GM12878 (cell line): ENCODE measurements around the gene TSPYL6. TPM values are rescaled to one million over a fixed set of nuclear protein-coding genes. Genes with fewer than 3 reads are reported as not detected.

Experiments
- ATAC-seq: fragments of 200-7000 bp; cut with Tn5 transposase; 3 replicates; pipeline ENCODE4 v1.9.1; 2020; ENCODE audit warnings: mild to moderate bottlenecking, moderate library complexity
- BruUV-seq: library from RNA; stranded (reverse); fragments of 400-500 nt; replicated peaks from 2 replicates; lab custom pipeline; 2021; lab: Mats Ljungman, UMichigan
- CTCF ChIA-PET: fragments of 300-600 bp; sonication (Branson Sonifier 250); formaldehyde crosslinking; extraction: SDS; loops from one replicate; lab custom pipeline; 2021; ENCODE audit warnings: inconsistent platforms; lab: Yijun Ruan, JAX
- POLR2A ChIA-PET: fragments of 350-600 bp; formaldehyde crosslinking; extraction: SDS; loops from one replicate; lab custom pipeline; 2021; ENCODE audit warnings: inconsistent platforms; lab: Charles Lee
- RAD21 ChIA-PET: fragments of 300-600 bp; sonication (Branson Sonifier 250); formaldehyde crosslinking; loops from one replicate; lab custom pipeline; 2023; ENCODE audit warnings: antibody characterized with exemption; ENCODE audit not compliant: unreplicated experiment; lab: Charles Lee
- SMC1A ChIA-PET: fragments of 300-600 bp; sonication (Branson Sonifier 250); formaldehyde crosslinking; loops from one replicate; lab custom pipeline; 2023; ENCODE audit not compliant: unreplicated experiment, uncharacterized antibody; lab: Charles Lee
- DNase-seq: peaks from one replicate; pipeline ENCODE4 v3.0.0-alpha.2; 2011; ENCODE audit warnings: low read depth, low spot score
- FAIRE-seq: peaks from 3 replicates; lab custom pipeline; 2011; peaks lifted over from hg19 to GRCh38; lab: Jason Lieb, UNC
- H2AFZ ChIP-seq: 2 replicates; pipeline ENCODE4 v1.6.0; 2011; ENCODE audit warnings: low read depth, low read length, control low read depth; ENCODE audit not compliant: control insufficient read depth
- H3K27ac ChIP-seq: 2 replicates; pipeline ENCODE4 v1.5.1; 2011; ENCODE audit warnings: control low read depth; ENCODE audit not compliant: control insufficient read depth, insufficient read depth
- H3K27me3 ChIP-seq, 2 experiments: replicated peaks in 1 of 2; 2 replicates each; pipeline versions ENCODE4 v1.6.0 to v1.6.1; 2011; ENCODE audit warnings: low read length in 1 of 2; ENCODE audit not compliant: control insufficient read depth in 2 of 2, insufficient read depth in 2 of 2
- H3K36me3 ChIP-seq, 2 experiments: 2 replicates each; pipeline ENCODE4 v1.5.1; 2011; ENCODE audit warnings: low read length in 1 of 2; ENCODE audit not compliant: control insufficient read depth in 2 of 2, insufficient read depth in 2 of 2
- H3K4me1 ChIP-seq: 2 replicates; pipeline ENCODE4 v1.6.1; 2011; ENCODE audit warnings: mild to moderate bottlenecking, low read length, moderate library complexity, mixed read lengths; ENCODE audit not compliant: control insufficient read depth, insufficient read depth
- H3K4me2 ChIP-seq: 2 replicates; pipeline ENCODE4 v1.6.0; 2011; ENCODE audit warnings: control low read depth; ENCODE audit not compliant: control insufficient read depth, insufficient read depth
- H3K4me3 ChIP-seq: fragments of 200-600 bp; sonication (generic); 2 replicates; pipeline ENCODE4 v1.5.1; 2016
- H3K79me2 ChIP-seq: 2 replicates; pipeline ENCODE4 v1.6.0; 2011; ENCODE audit warnings: low read length; ENCODE audit not compliant: control insufficient read depth, insufficient read depth
- H3K9ac ChIP-seq: 2 replicates; pipeline ENCODE4 v1.8.0; 2011; ENCODE audit warnings: low read length, control low read depth, mixed read lengths; ENCODE audit not compliant: control insufficient read depth, insufficient read depth
- H3K9me3 ChIP-seq: replicated peaks from 3 replicates; pipeline ENCODE4 v1.5.1; 2011; ENCODE audit warnings: mild to moderate bottlenecking, low read length; ENCODE audit not compliant: control insufficient read depth, insufficient read depth
- H4K20me1 ChIP-seq: 2 replicates; pipeline ENCODE4 v1.6.0; 2011; ENCODE audit not compliant: control insufficient read depth, insufficient read depth
- BCL11A ChIP-seq: IDR thresholded peaks from 2 replicates; pipeline ENCODE4 v1.6.1; 2011; ENCODE audit warnings: low read depth, low read length
- BHLHE40 ChIP-seq, 2 experiments: fragments of 450-650 bp in 1 of 2; IDR thresholded peaks; 2 replicates each; pipeline ENCODE4 v1.6.1; 2011 to 2017; ENCODE audit warnings: low read depth in 2 of 2, borderline replicate concordance in 1 of 2, improper control_type of control experiment in 1 of 2, low read length in 1 of 2, mild to moderate bottlenecking in 1 of 2
- BRCA1 ChIP-seq: IDR thresholded peaks from 2 replicates; pipeline ENCODE4 v1.6.1; 2011; ENCODE audit warnings: low read depth, low read length, improper control_type of control experiment
- CHD1 ChIP-seq: IDR thresholded peaks from 2 replicates; pipeline ENCODE4 v1.6.1; 2012; ENCODE audit warnings: low read depth, low read length, improper control_type of control experiment
- CREB1 ChIP-seq: IDR thresholded peaks from 2 replicates; pipeline ENCODE4 v1.6.1; 2012; ENCODE audit warnings: low read depth, mild to moderate bottlenecking, inconsistent platforms
- EED ChIP-seq: sonication (generic); IDR thresholded peaks from 2 replicates; pipeline ENCODE4 v1.6.1; 2016; ENCODE audit warnings: antibody characterized with exemption, low read depth
- MYC ChIP-seq: IDR thresholded peaks from 2 replicates; pipeline ENCODE4 v1.6.1; 2011; ENCODE audit warnings: mild to moderate bottlenecking, low read length, moderate library complexity, inconsistent platforms; ENCODE audit not compliant: insufficient read depth, insufficient replicate concordance, insufficient read length, severe bottlenecking
- RELA ChIP-seq: fragments of 450-650 bp; IDR thresholded peaks from 2 replicates; pipeline ENCODE4 v1.8.0; 2014; ENCODE audit warnings: borderline replicate concordance; ENCODE audit not compliant: partially characterized antibody
- RUNX3 ChIP-seq: IDR thresholded peaks from 2 replicates; pipeline ENCODE4 v1.6.1; 2012; ENCODE audit warnings: low read length, inconsistent platforms
- SMAD5 ChIP-seq: IDR thresholded peaks from 2 replicates; pipeline ENCODE4 v1.6.1; 2016; ENCODE audit warnings: antibody characterized with exemption, low read depth
- SUPT20H ChIP-seq: IDR thresholded peaks from 2 replicates; pipeline ENCODE4 v1.6.1; 2011; ENCODE audit warnings: low read depth, mild to moderate bottlenecking, low read length, moderate library complexity, borderline replicate concordance; ENCODE audit not compliant: control insufficient read depth
- TCF3 ChIP-seq: IDR thresholded peaks from 2 replicates; pipeline ENCODE4 v1.6.1; 2012; ENCODE audit warnings: low read depth, mild to moderate bottlenecking, low read length, borderline replicate concordance; ENCODE audit not compliant: insufficient read depth
- WRNIP1 ChIP-seq: IDR thresholded peaks from 2 replicates; pipeline ENCODE4 v1.6.1; 2011; ENCODE audit warnings: low read depth, low read length, improper control_type of control experiment, borderline replicate concordance
- ZNF622 ChIP-seq: fragments of 450-650 bp; IDR thresholded peaks from 2 replicates; pipeline ENCODE4 v1.6.1; 2017; ENCODE audit warnings: mild to moderate bottlenecking, inconsistent platforms
- WGBS: methylation state at CpG from one replicate; pipeline ENCODE4 v1.1.6; 2016; ENCODE audit warnings: low lambda C conversion rate; ENCODE audit not compliant: insufficient replicate concordance, insufficient coverage; ENCODE audit errors: missing lambda C conversion rate; 5-methylcytosine and 5-hydroxymethylcytosine counted together
- in situ Hi-C: fragments of 300-500 bp; cut with MboI; formaldehyde crosslinking; loops from 9 replicates; pipeline ENCODE4 v1.14.3; 2018; ENCODE audit warnings: mixed read lengths
- intact Hi-C: fragments of 100-400 bp; cut with micrococcal nuclease; formaldehyde crosslinking; loops from one replicate; pipeline ENCODE4 v1.14.2; 2022; ENCODE audit not compliant: unreplicated experiment
- polyA plus RNA-seq, 11 experiments: library from polyadenylated mRNA; depleted of rRNA in 4 of 11; unstranded in 6 of 11; stranded (reverse) in 5 of 11; fragments of >200 nt; fragmentation: Nextera tagmentation in 4 of 11; fragmentation: Illumina TruSeq in 1 of 11; extraction: Ambion mirVana in 4 of 11; extraction: Trizol in 1 of 11; gene quantifications; 1 replicate in 1 of 11; 2 replicates in 10 of 11; pipeline versions ENCODE4 v1.2.1 to v1.2.3, GENCODE V29; 2011 to 2016; ENCODE audit warnings: inconsistent platforms in 2 of 11, missing spikeins in 2 of 11, low read depth in 1 of 11
- total RNA-seq, 4 experiments: library from RNA; depleted of rRNA in 3 of 4; stranded (reverse); fragments of >200 nt in 3 of 4; fragmentation: Illumina TruSeq in 1 of 4; extraction: Trizol in 1 of 4; gene quantifications; 2 replicates each; pipeline versions ENCODE4 v1.2.1 to v1.2.3, GENCODE V29; 2013 to 2021
- TF ChIP-seq, protein P1 (sequence below): fragments of 450-650 bp; formaldehyde crosslinking; IDR thresholded peaks from 2 replicates; pipeline ENCODE4 v1.4.0; 2020; ENCODE audit warnings: mild to moderate bottlenecking, moderate library complexity

The TSPYL6 gene
- total and polyA plus RNA-seq, 10 of the 15 experiments (the other 5 are each of a cell fraction or from before 2014, with no cell fraction given) = not detected

DNA sequence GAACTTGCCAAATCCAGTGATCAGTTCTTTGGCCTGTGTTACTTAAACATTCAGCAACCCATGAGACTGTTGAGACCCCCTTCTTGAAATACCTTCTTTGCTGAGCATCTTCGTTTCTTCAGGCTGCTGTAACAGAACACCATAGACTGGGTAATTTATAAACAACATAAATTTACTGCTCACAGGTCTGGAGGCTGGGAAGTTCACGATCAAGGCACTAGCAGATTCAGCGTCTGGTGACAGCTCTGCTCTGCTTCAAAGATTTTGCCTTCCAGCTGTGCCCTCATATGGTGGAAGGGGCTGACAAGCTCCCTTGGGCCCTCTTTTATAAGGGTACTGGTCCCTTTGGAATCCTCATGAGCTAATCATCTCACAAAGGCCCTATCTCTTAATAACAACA lies 28.8 kb upstream of the TSPYL6 start (continued):
- TF ChIP-seq CHD1 = no peak
- TF ChIP-seq BCL11A = no peak
- TF ChIP-seq TCF3 = no peak
- no peak for TF ChIP-seq RUNX3
- no peak for TF ChIP-seq SMAD5
- no peak for TF ChIP-seq SUPT20H
- TF ChIP-seq ZNF622 = no peak
- TF ChIP-seq CREB1 = no peak
- no peak for TF ChIP-seq MYC

DNA sequence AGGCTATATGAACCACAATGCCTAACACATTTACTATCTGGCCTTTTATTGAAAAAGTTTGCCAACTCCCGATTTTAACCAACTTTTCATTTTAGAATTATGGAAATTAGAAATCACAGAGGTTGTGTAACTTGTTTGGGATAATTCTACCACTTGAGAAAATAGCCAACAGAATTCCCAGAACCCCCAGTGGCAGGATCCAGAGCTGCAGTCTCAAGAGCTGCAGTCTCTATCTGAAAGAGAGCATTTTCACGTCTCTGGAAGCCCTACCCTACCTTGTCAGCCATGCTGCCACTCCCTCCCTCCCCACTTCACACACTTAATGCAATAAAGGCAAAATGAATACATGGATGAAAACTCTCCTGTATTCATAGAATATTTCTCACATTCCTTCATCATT lies 23.4 kb upstream of the TSPYL6 start:
- Histone ChIP-seq H3K27ac (no peak overlapping the region), H3K36me3 (no peaks in the 10 kb centered on the region), H3K4me2 (no peak overlapping the region), H3K79me2 (no peaks in the 10 kb centered on the region), H3K27me3 (no peaks in the 10 kb centered on the region; a peak in 1 of 4 replicates), H3K9me3 (no peaks in the 10 kb centered on the region), H3K4me3 (no peak overlapping the region), H3K4me1 (no peaks in the 10 kb centered on the region), H3K9ac (no peak overlapping the region), H4K20me1 (no peaks in the 10 kb centered on the region), H2AFZ (no peak overlapping the region)
- no TSS peak for BruUV-seq
- ChIA-PET POLR2A (no interaction called here), RAD21 (no interaction called here), CTCF (interaction anchor here (1.4 kb wide), 1 partner anchor 223 kb away, joined by 3 read pairs; no protein-coding TSS in a partner anchor), SMC1A (no interaction called here)
- no peak for FAIRE-seq
- no peak for TF ChIP-seq WRNIP1
- TF ChIP-seq, protein P1, sequence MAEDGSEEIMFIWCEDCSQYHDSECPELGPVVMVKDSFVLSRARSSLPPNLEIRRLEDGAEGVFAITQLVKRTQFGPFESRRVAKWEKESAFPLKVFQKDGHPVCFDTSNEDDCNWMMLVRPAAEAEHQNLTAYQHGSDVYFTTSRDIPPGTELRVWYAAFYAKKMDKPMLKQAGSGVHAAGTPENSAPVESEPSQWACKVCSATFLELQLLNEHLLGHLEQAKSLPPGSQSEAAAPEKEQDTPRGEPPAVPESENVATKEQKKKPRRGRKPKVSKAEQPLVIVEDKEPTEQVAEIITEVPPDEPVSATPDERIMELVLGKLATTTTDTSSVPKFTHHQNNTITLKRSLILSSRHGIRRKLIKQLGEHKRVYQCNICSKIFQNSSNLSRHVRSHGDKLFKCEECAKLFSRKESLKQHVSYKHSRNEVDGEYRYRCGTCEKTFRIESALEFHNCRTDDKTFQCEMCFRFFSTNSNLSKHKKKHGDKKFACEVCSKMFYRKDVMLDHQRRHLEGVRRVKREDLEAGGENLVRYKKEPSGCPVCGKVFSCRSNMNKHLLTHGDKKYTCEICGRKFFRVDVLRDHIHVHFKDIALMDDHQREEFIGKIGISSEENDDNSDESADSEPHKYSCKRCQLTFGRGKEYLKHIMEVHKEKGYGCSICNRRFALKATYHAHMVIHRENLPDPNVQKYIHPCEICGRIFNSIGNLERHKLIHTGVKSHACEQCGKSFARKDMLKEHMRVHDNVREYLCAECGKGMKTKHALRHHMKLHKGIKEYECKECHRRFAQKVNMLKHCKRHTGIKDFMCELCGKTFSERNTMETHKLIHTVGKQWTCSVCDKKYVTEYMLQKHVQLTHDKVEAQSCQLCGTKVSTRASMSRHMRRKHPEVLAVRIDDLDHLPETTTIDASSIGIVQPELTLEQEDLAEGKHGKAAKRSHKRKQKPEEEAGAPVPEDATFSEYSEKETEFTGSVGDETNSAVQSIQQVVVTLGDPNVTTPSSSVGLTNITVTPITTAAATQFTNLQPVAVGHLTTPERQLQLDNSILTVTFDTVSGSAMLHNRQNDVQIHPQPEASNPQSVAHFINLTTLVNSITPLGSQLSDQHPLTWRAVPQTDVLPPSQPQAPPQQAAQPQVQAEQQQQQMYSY (CRISPR knock-in tag) = no peak
- no peak for TF ChIP-seq RUNX3
- TF ChIP-seq EED = no peak
- no peak for TF ChIP-seq BRCA1
- no peak for TF ChIP-seq BHLHE40 (IDR thresholded peaks at IDR 0.05; ENCODE audit: borderline replicate concordance in 1 of 2, low read depth in 2 of 2, low read length in 1 of 2)
- no peak for TF ChIP-seq RELA
- no peak for DNase-seq
- in situ Hi-C loops (no loop called here), intact Hi-C loops (no loop called here)
- WGBS = 8% methylated on average over 2 of the region's 2 CpGs
- no peak for ATAC-seq
